K562 (cell line): Measurements from ENCODE around the gene UBAC2. TPM values are rescaled to one million over a fixed set of nuclear protein-coding genes. Genes with fewer than 3 reads are reported as not detected.

Source experiments
- ATAC-seq: fragments of 200-7000 bp; cut with Tn5 transposase; 3 replicates; pipeline ENCODE4 v1.9.1; 2020; ENCODE audit warnings: moderate library complexity
- BruUV-seq: library from RNA; stranded (reverse); fragments of 400-500 nt; replicated peaks from 2 replicates; lab custom pipeline; 2021; lab: Mats Ljungman, UMichigan
- CTCF ChIA-PET: fragments of 300-600 bp; formaldehyde crosslinking; extraction: SDS; loops from one replicate; lab custom pipeline; 2021; ENCODE audit warnings: low intra/inter-chr PET ratio; lab: Yijun Ruan, JAX
- POLR2A ChIA-PET: fragments of 300-600, 350-650 bp; sonication (Branson Sonifier 250); formaldehyde crosslinking; extraction: SDS; loops from one replicate; lab custom pipeline; 2021; ENCODE audit warnings: antibody characterized with exemption, inconsistent platforms; lab: Yijun Ruan, JAX
- DNase-seq, 4 experiments: peaks; one replicate each; pipeline versions ENCODE4 v3.0.0 to v3.0.0-alpha.2; 2011 to 2018; ENCODE audit warnings: low spot score in 3 of 4, mixed read lengths in 3 of 4; ENCODE audit errors: extremely low read depth in 1 of 4
- FAIRE-seq: peaks from 2 replicates; lab custom pipeline; 2011; peaks lifted over from hg19 to GRCh38; lab: Jason Lieb, UNC
- H2AFZ ChIP-seq: 2 replicates; pipeline ENCODE4 v1.6.0; 2011; ENCODE audit warnings: low read depth, low read length, control low read depth, inconsistent platforms
- H3K27ac ChIP-seq: fragments of 200-600 bp; 3 replicates; pipeline ENCODE4 v1.8.0; 2011; ENCODE audit warnings: low read depth, mild to moderate bottlenecking, control low read depth, inconsistent platforms, low read length, moderate library complexity, mixed read lengths; ENCODE audit errors: extremely low read depth
- H3K27me3 ChIP-seq, 2 experiments: fragments of 300-600 bp in 1 of 2; 2 replicates in 1 of 2; 3 replicates in 1 of 2; pipeline versions ENCODE4 v1.6.0 to v1.8.0; 2011; ENCODE audit warnings: inconsistent platforms in 2 of 2, low read length in 2 of 2, mild to moderate bottlenecking in 1 of 2, mixed read lengths in 1 of 2, moderate library complexity in 1 of 2; ENCODE audit not compliant: control insufficient read depth in 2 of 2, insufficient read depth in 2 of 2
- H3K36me3 ChIP-seq: fragments of 300-600 bp; 3 replicates; pipeline ENCODE4 v1.8.0; 2011; ENCODE audit warnings: mild to moderate bottlenecking, low read length, inconsistent platforms; ENCODE audit not compliant: control insufficient read depth, insufficient read depth
- H3K4me1 ChIP-seq, 2 experiments: fragments of 200-600 bp in 1 of 2; replicated peaks in 1 of 2; 2 replicates in 1 of 2; 3 replicates in 1 of 2; pipeline versions ENCODE4 v1.5.1 to v1.8.0; 2011; ENCODE audit warnings: inconsistent platforms in 2 of 2, low read length in 2 of 2, mild to moderate bottlenecking in 1 of 2, mixed read lengths in 1 of 2, moderate library complexity in 1 of 2; ENCODE audit not compliant: control insufficient read depth in 2 of 2, insufficient read depth in 2 of 2
- H3K4me2 ChIP-seq: 2 replicates; pipeline ENCODE4 v1.6.1; 2011; ENCODE audit warnings: low read length, control low read depth, inconsistent platforms, mixed read lengths; ENCODE audit not compliant: insufficient read depth
- H3K4me3 ChIP-seq: fragments of 200-600 bp; sonication (generic), shearing (Covaris generic); 2 replicates; pipeline ENCODE4 v1.5.1; 2016; ENCODE audit warnings: control low read depth, inconsistent platforms
- H3K79me2 ChIP-seq: fragments of 200-600 bp; 3 replicates; pipeline ENCODE4 v1.8.0; 2011; ENCODE audit warnings: low read length, inconsistent platforms; ENCODE audit not compliant: control insufficient read depth, insufficient read depth
- H3K9ac ChIP-seq, 2 experiments: 2 replicates each; pipeline versions ENCODE4 v1.6.0 to v1.6.1; 2011; ENCODE audit warnings: low read depth in 2 of 2, low read length in 2 of 2, control low read depth in 1 of 2, inconsistent platforms in 1 of 2, mild to moderate bottlenecking in 1 of 2, mixed read lengths in 1 of 2; ENCODE audit not compliant: insufficient read depth in 1 of 2
- H3K9me1 ChIP-seq: one replicate; pipeline ENCODE4 v1.6.0; 2011; ENCODE audit warnings: inconsistent platforms, mild to moderate bottlenecking, low read length, moderate library complexity; ENCODE audit not compliant: control insufficient read depth, insufficient read depth
- H3K9me3 ChIP-seq: replicated peaks from 2 replicates; pipeline ENCODE4 v1.5.1; 2011; ENCODE audit warnings: low read depth, low read length, inconsistent platforms; ENCODE audit not compliant: control insufficient read depth, insufficient read depth
- H4K20me1 ChIP-seq: replicated peaks from 2 replicates; pipeline ENCODE4 v1.6.1; 2011; ENCODE audit warnings: low read length, inconsistent platforms, mixed read lengths; ENCODE audit not compliant: control insufficient read depth, insufficient read depth
- ARHGAP35 ChIP-seq: fragments of 450-650 bp; IDR thresholded peaks from 2 replicates; pipeline ENCODE4 v1.6.1; 2018; ENCODE audit not compliant: partially characterized antibody
- BRD9 ChIP-seq: fragments of 450-650 bp; IDR thresholded peaks from 2 replicates; pipeline ENCODE4 v1.6.1; 2018; ENCODE audit warnings: low read depth; ENCODE audit not compliant: partially characterized antibody
- CHD1 ChIP-seq: fragments of 200-600 bp; sonication (generic); IDR thresholded peaks from one replicate; pipeline ENCODE4 v1.6.1; 2012; ENCODE audit warnings: mild to moderate bottlenecking, moderate library complexity, low read length, inconsistent platforms
- CREB1 ChIP-seq, 2 experiments: sonication (generic) in 1 of 2; formaldehyde crosslinking in 1 of 2; IDR thresholded peaks; 2 replicates each; pipeline versions ENCODE4 v1.6.1 to v1.8.0; 2012 to 2022; ENCODE audit warnings: inconsistent platforms in 1 of 2, mild to moderate bottlenecking in 1 of 2, missing genetic modification reagents in 1 of 2, moderate library complexity in 1 of 2
- DACH1 ChIP-seq: fragments of 450-650 bp; IDR thresholded peaks from 2 replicates; pipeline ENCODE4 v1.6.1; 2018; ENCODE audit not compliant: partially characterized antibody
- DIDO1 ChIP-seq: fragments of 450-650 bp; IDR thresholded peaks from 2 replicates; pipeline ENCODE4 v1.6.1; 2016; ENCODE audit warnings: low read depth, missing biosample characterization, missing genetic modification characterization
- DMBX1 ChIP-seq: fragments of 250-450 bp; sonication (Bioruptor Pico); IDR thresholded peaks from 2 replicates; pipeline ENCODE4 v1.8.0; 2022; ENCODE audit warnings: inconsistent platforms, mild to moderate bottlenecking, moderate library complexity, borderline replicate concordance
- GTF2B ChIP-seq: IDR thresholded peaks from 2 replicates; pipeline ENCODE4 v1.6.1; 2011; ENCODE audit not compliant: insufficient read length; ENCODE audit errors: extremely low read depth
- SIRT6 ChIP-seq: IDR thresholded peaks from one replicate; pipeline ENCODE4 v1.6.1; 2012; ENCODE audit warnings: low read depth, mild to moderate bottlenecking, control low read depth, inconsistent platforms, low read length, moderate library complexity
- SMAD3 ChIP-seq: fragments of 450-650 bp; formaldehyde crosslinking; conservative IDR thresholded peaks from 2 replicates; pipeline ENCODE4 v1.4.0; 2020; ENCODE audit warnings: mild to moderate bottlenecking
- SRSF3 ChIP-seq: fragments of 200-400 bp; formaldehyde crosslinking; IDR thresholded peaks from 2 replicates; pipeline ENCODE4 v1.6.1; 2016; ENCODE audit warnings: mild to moderate bottlenecking, low read length, moderate library complexity; ENCODE audit not compliant: insufficient read depth
- STAT5A ChIP-seq: IDR thresholded peaks from 2 replicates; pipeline ENCODE4 v1.6.1; 2012; ENCODE audit warnings: low read length, inconsistent platforms, borderline replicate concordance
- TAF1 ChIP-seq: IDR thresholded peaks from 2 replicates; pipeline ENCODE4 v1.6.1; 2011; ENCODE audit warnings: mild to moderate bottlenecking, low read length, moderate library complexity; ENCODE audit not compliant: insufficient read depth, control insufficient read depth, severe bottlenecking; ENCODE audit errors: extremely low read depth
- U2AF1 ChIP-seq: fragments of 200-400 bp; formaldehyde crosslinking; optimal IDR thresholded peaks from 2 replicates; pipeline ENCODE3; 2017; ENCODE audit warnings: mild to moderate bottlenecking, low read depth, low read length, moderate library complexity
- ZNF134 ChIP-seq: fragments of 250-450 bp; sonication (Bioruptor Pico); conservative IDR thresholded peaks from 2 replicates; pipeline ENCODE4 v1.4.0; 2020
- ZNF197 ChIP-seq: fragments of 200-800 bp; sonication (Bioruptor generic); IDR thresholded peaks from 2 replicates; pipeline ENCODE4 v1.6.1; 2016; ENCODE audit warnings: low read depth, missing genetic modification characterization, missing compliant biosample characterization
- ZNF561 ChIP-seq: fragments of 450-650 bp; formaldehyde crosslinking; conservative IDR thresholded peaks from 2 replicates; pipeline ENCODE4 v1.4.0; 2020; ENCODE audit warnings: mild to moderate bottlenecking, moderate library complexity
- WGBS: fragments of 100-300 bp; shearing (Covaris generic); methylation state at CpG from one replicate; pipeline ENCODE4 v1.1.6; 2016; ENCODE audit warnings: low coverage, mixed read lengths; ENCODE audit not compliant: insufficient coverage; ENCODE audit errors: missing lambda C conversion rate; 5-methylcytosine and 5-hydroxymethylcytosine counted together
- in situ Hi-C: fragments of 300-500 bp; cut with MboI; formaldehyde crosslinking; loops from 4 replicates; pipeline ENCODE4 v1.15.0; 2018; ENCODE audit warnings: inconsistent platforms, mixed read lengths
- intact Hi-C: fragments of 100-400 bp; cut with micrococcal nuclease; formaldehyde crosslinking; loops from 2 replicates; pipeline ENCODE4 v1.14.2; 2022
- polyA plus RNA-seq, 8 experiments: library from polyadenylated mRNA; depleted of rRNA in 4 of 8; stranded (reverse) in 5 of 8; unstranded in 3 of 8; fragments of >200 nt; fragmentation: Nextera tagmentation in 2 of 8; fragmentation: Illumina TruSeq in 1 of 8; extraction: Ambion mirVana in 2 of 8; extraction: Trizol in 1 of 8; gene quantifications; 2 replicates each; pipeline versions ENCODE4 v1.2.1 to v1.2.3, GENCODE V29; 2011 to 2014; ENCODE audit warnings: inconsistent platforms in 1 of 8, missing spikeins in 1 of 8
- total RNA-seq, 7 experiments: library from RNA; depleted of rRNA in 6 of 7; stranded (reverse); fragments of >200 nt in 6 of 7; fragmentation: Illumina TruSeq in 2 of 7; extraction: Trizol in 2 of 7; gene quantifications; 2 replicates each; pipeline versions ENCODE4 v1.2.1 to v1.2.3, GENCODE V29; 2011 to 2021; ENCODE audit warnings: low replicate concordance in 1 of 7

Gene UBAC2
- total and polyA plus RNA-seq, 9 of the 15 experiments (the other 6 are each of a cell fraction or from before 2014, with no cell fraction given) = 6.0 to 84.1 (median 32.3) TPM

GRCh38 chr13:99383511-99383921 is 182.9 kb downstream of the UBAC2 start:
- POLR2A ChIA-PET = no interaction called here
- no TSS peak for BruUV-seq
- Histone ChIP-seq H3K27ac (no peak overlapping the region), H3K9me3 (no peaks in the 10 kb centered on the region), H3K27me3 (no peaks in the 10 kb centered on the region), H2AFZ (no peak overlapping the region), H3K4me3 (no peak overlapping the region), H3K9ac (0 out of 4 replicates have a peak overlapping the region, but pooled peaks of 1 of the 2 experiments have one; percentile 35), H3K4me1 (no peaks in the 10 kb centered on the region; a peak in 1 of 5 replicates), H3K36me3 (peaks cover 25% of the 10 kb centered on the region; the same call in 2 of the 3 replicates), H4K20me1 (no peaks in the 10 kb centered on the region; the same call in 1 of the 2 replicates), H3K4me2 (no peak overlapping the region), H3K9me1 (peaks cover 4% of the 10 kb centered on the region), H3K79me2 (no peaks in the 10 kb centered on the region)
- 91% methylated on average over 8 of the region's 11 CpGs for WGBS
- DNase-seq = no peak
- TF ChIP-seq SIRT6 (no peak), GTF2B (no peak)
- no peak for FAIRE-seq
- in situ Hi-C loops = no loop called here
- no peak for ATAC-seq
- intact Hi-C loops = loop anchor here (10.0 kb wide), 1 partner anchor 209 kb away; no protein-coding TSS in a partner anchor
- CTCF ChIA-PET = no interaction called here

GRCh38 chr13:99383946-99384345 is 183.3 kb downstream of the UBAC2 start:
- no peaks in the 10 kb centered on the region; a peak in 1 of 5 replicates for H3K4me1 ChIP-seq
- POLR2A ChIA-PET = no interaction called here
- no peak for TF ChIP-seq DACH1
- TF ChIP-seq STAT5A = no peak
- TF ChIP-seq TAF1 = no peak
- TF ChIP-seq ARHGAP35 = no peak
- TF ChIP-seq SRSF3 = no peak
- no peak for TF ChIP-seq U2AF1
- no peak for TF ChIP-seq CHD1
- no peak for TF ChIP-seq ZNF134
- TF ChIP-seq CREB1 (IDR thresholded peaks at IDR 0.05) = no peak
- no peak for TF ChIP-seq CREB1 (CRISPR knock-in tag; IDR thresholded peaks at IDR 0.05)
- TF ChIP-seq ZNF561 (CRISPR knock-in tag) = no peak
- TF ChIP-seq DMBX1 (CRISPR knock-in tag) = no peak
- TF ChIP-seq BRD9 = no peak
- TF ChIP-seq SMAD3 (CRISPR knock-in tag) = no peak
- TF ChIP-seq DIDO1 (tag) = no peak
- TF ChIP-seq ZNF197 (CRISPR knock-in tag) = no peak

More at GRCh38 chr13:99383946-99384345, 183.3 kb downstream of the UBAC2 start:
- WGBS = 88% methylated on average over 5 of the region's 5 CpGs
- H3K27ac ChIP-seq = no peak overlapping the region
- peaks cover 4% of the 10 kb centered on the region for H3K9me1 ChIP-seq
- no TSS peak for BruUV-seq
- DNase-seq = no peak
- H3K9me3 ChIP-seq = no peaks in the 10 kb centered on the region
- H3K4me3 ChIP-seq = no peak overlapping the region
- no peak overlapping the region for H3K4me2 ChIP-seq
- H3K79me2 ChIP-seq = no peaks in the 10 kb centered on the region
- no peaks in the 10 kb centered on the region for H3K27me3 ChIP-seq
- no peak overlapping the region for H2AFZ ChIP-seq
- in situ Hi-C loops (no loop called here), intact Hi-C loops (loop anchor here (10.0 kb wide), 1 partner anchor 209 kb away; no protein-coding TSS in a partner anchor)
- no peak for FAIRE-seq
- peaks cover 23% of the 10 kb centered on the region; the same call in 2 of the 3 replicates for H3K36me3 ChIP-seq
- H3K9ac ChIP-seq = no peak overlapping the region
- no peaks in the 10 kb centered on the region; the same call in 1 of the 2 replicates for H4K20me1 ChIP-seq
- CTCF ChIA-PET = no interaction called here
- ATAC-seq = no peak
